CD4-positive, CD25-positive, alpha-beta regulatory T cell (primary cell): ENCODE data around the gene LMNTD1. TPM values are rescaled to one million over a fixed set of nuclear protein-coding genes. Genes with fewer than 3 reads are reported as not detected.

Experiments
- ATAC-seq, 2 donors: fragments of 150-1000 bp; cut with Tn5 transposase; one replicate each; pipeline ENCODE4 v1.10.0; 2021; ENCODE audit warnings: low read depth in 2 of 2, moderate number of reproducible peaks in 2 of 2, moderate library complexity in 1 of 2
- DNase-seq, 3 donors: peaks; one replicate each; pipeline versions ENCODE4 v3.0.0 to v3.0.0-alpha.2; 2012 to 2022; ENCODE audit warnings: mixed read lengths in 1 of 3
- H3K27ac ChIP-seq: one replicate; pipeline ENCODE4 v1.7.0; 2013; ENCODE audit warnings: mild to moderate bottlenecking, low read length; ENCODE audit not compliant: insufficient read depth, poor library complexity, severe bottlenecking
- H3K27me3 ChIP-seq: one replicate; pipeline ENCODE4 v1.7.0; 2013; ENCODE audit warnings: low read length; ENCODE audit not compliant: control insufficient read depth, insufficient read depth
- H3K36me3 ChIP-seq: one replicate; pipeline ENCODE4 v1.7.0; 2013; ENCODE audit warnings: mild to moderate bottlenecking, low read length, moderate library complexity; ENCODE audit not compliant: control insufficient read depth, insufficient read depth
- H3K4me1 ChIP-seq: 2 replicates; pipeline ENCODE4 v1.7.0; 2013; ENCODE audit warnings: mild to moderate bottlenecking, low read length; ENCODE audit not compliant: insufficient read depth, control insufficient read depth, poor library complexity, severe bottlenecking
- H3K4me3 ChIP-seq: one replicate; pipeline ENCODE4 v1.7.0; 2013; ENCODE audit warnings: low read depth, mild to moderate bottlenecking, low read length, moderate library complexity
- H3K9me3 ChIP-seq, 2 experiments: 1 replicate in 1 of 2; 2 replicates in 1 of 2; pipeline ENCODE4 v1.7.0; 2013; ENCODE audit warnings: low read length in 2 of 2, mild to moderate bottlenecking in 1 of 2, moderate library complexity in 1 of 2; ENCODE audit not compliant: control insufficient read depth in 2 of 2
- H3K27ac Mint-ChIP-seq, 3 donors: one replicate each; pipeline ENCODE4 v1.8.0; 2020 to 2022; ENCODE audit warnings: mild to moderate bottlenecking in 3 of 3, mixed read lengths in 3 of 3, moderate library complexity in 2 of 3
- H3K27me3 Mint-ChIP-seq: one replicate; pipeline ENCODE4 v1.8.0; 2022; ENCODE audit warnings: mild to moderate bottlenecking, mixed read lengths
- H3K36me3 Mint-ChIP-seq: one replicate; pipeline ENCODE4 v1.8.0; 2020; ENCODE audit warnings: mixed read lengths
- H3K4me1 Mint-ChIP-seq, 4 donors: one replicate each; pipeline ENCODE4 v1.8.0; 2020 to 2022; ENCODE audit warnings: mixed read lengths in 4 of 4, mild to moderate bottlenecking in 1 of 4
- H3K4me3 Mint-ChIP-seq, 4 donors: one replicate each; pipeline ENCODE4 v1.8.0; 2020 to 2022; ENCODE audit warnings: mild to moderate bottlenecking in 4 of 4, mixed read lengths in 4 of 4, moderate library complexity in 3 of 4
- H3K9me3 Mint-ChIP-seq, 7 donors: one replicate each; pipeline ENCODE4 v1.8.0; 2020 to 2022; ENCODE audit warnings: mixed read lengths in 7 of 7, mild to moderate bottlenecking in 3 of 7, moderate library complexity in 2 of 7
- polyA plus RNA-seq, 4 donors: library from polyadenylated mRNA; unstranded; fragments of 300-500 nt; fragmentation: Illumina TruSeq; gene quantifications; one replicate each; pipeline ENCODE4 v1.2.3, GENCODE V29; 2021
- total RNA-seq: library from RNA; stranded (reverse); gene quantifications from one replicate; pipeline ENCODE4 v1.2.3, GENCODE V29; 2022

The LMNTD1 gene
- total and polyA plus RNA-seq, 5 donors from 2014 or later, result not detected

- Histone ChIP-seq H3K27ac (no peak overlapping the region), H3K9me3 (no peaks in the 10 kb centered on the region), H3K27me3 (peaks cover 2% of the 10 kb centered on the region), H3K36me3 (no peaks in the 10 kb centered on the region), H3K4me1 (no peaks in the 10 kb centered on the region), H3K4me3 (no peak overlapping the region)
- Mint-ChIP-seq H3K4me3 (no peak overlapping the region), H3K27ac (no peak overlapping the region), H3K4me1 (no peaks in the 10 kb centered on the region), H3K9me3 (peaks cover 0 to 6% (median 0%) of the 10 kb centered on the region in 7 donors), H3K36me3 (no peaks in the 10 kb centered on the region), H3K27me3 (no peaks in the 10 kb centered on the region)
- no peak for ATAC-seq
- no peak for DNase-seq
Observed at GRCh38 chr12:25518512-25518911, 34.6 kb downstream of the LMNTD1 start.

GRCh38 chr12:25504744-25505143 lies 48.3 kb downstream of the LMNTD1 start:
- Histone ChIP-seq H3K27me3 (no peaks in the 10 kb centered on the region), H3K4me3 (no peak overlapping the region), H3K9me3 (no peaks in the 10 kb centered on the region), H3K4me1 (no peaks in the 10 kb centered on the region), H3K36me3 (no peaks in the 10 kb centered on the region), H3K27ac (no peak overlapping the region)
- Mint-ChIP-seq H3K36me3 (no peaks in the 10 kb centered on the region), H3K4me3 (no peak overlapping the region), H3K27me3 (no peaks in the 10 kb centered on the region), H3K9me3 (peaks cover 0 to 5% (median 0%) of the 10 kb centered on the region in 7 donors), H3K27ac (no peak overlapping the region), H3K4me1 (no peaks in the 10 kb centered on the region)
- no peak for ATAC-seq
- DNase-seq, result no peak

GRCh38 chr12:25503666-25504065 lies 49.4 kb downstream of the LMNTD1 start:
- ATAC-seq (no peak), DNase-seq (no peak)
- H3K4me1 ChIP-seq, result no peaks in the 10 kb centered on the region
- no peak overlapping the region for H3K27ac Mint-ChIP-seq
- H3K9me3 ChIP-seq, result no peaks in the 10 kb centered on the region
- H3K9me3 Mint-ChIP-seq, result peaks cover 0 to 5% (median 0%) of the 10 kb centered on the region in 7 donors
- no peaks in the 10 kb centered on the region for H3K27me3 ChIP-seq
- H3K4me3 ChIP-seq, result no peak overlapping the region
- no peaks in the 10 kb centered on the region for H3K36me3 ChIP-seq
- no peaks in the 10 kb centered on the region for H3K27me3 Mint-ChIP-seq
- no peak overlapping the region for H3K27ac ChIP-seq
- no peaks in the 10 kb centered on the region for H3K36me3 Mint-ChIP-seq
- H3K4me3 Mint-ChIP-seq, result no peak overlapping the region
- H3K4me1 Mint-ChIP-seq, result no peaks in the 10 kb centered on the region

- H3K36me3 ChIP-seq, result no peaks in the 10 kb centered on the region
- Mint-ChIP-seq H3K4me3 (no peak overlapping the region), H3K36me3 (no peaks in the 10 kb centered on the region), H3K4me1 (no peaks in the 10 kb centered on the region), H3K27me3 (no peaks in the 10 kb centered on the region), H3K27ac (no peak overlapping the region), H3K9me3 (peaks cover 0 to 6% (median 0%) of the 10 kb centered on the region in 7 donors)
- no peak for DNase-seq
- H3K9me3 ChIP-seq, result no peaks in the 10 kb centered on the region
- H3K4me1 ChIP-seq, result no peaks in the 10 kb centered on the region
- H3K4me3 ChIP-seq, result no peak overlapping the region
- H3K27ac ChIP-seq, result no peak overlapping the region
- H3K27me3 ChIP-seq, result no peaks in the 10 kb centered on the region
- ATAC-seq, result no peak
Observed at GRCh38 chr12:25502596-25502995, 50.5 kb downstream of the LMNTD1 start.

GRCh38 chr12:25502118-25502517 lies 51.0 kb downstream of the LMNTD1 start:
- H3K36me3 Mint-ChIP-seq, result no peaks in the 10 kb centered on the region
- H3K4me3 Mint-ChIP-seq, result no peak overlapping the region
- DNase-seq (no peak), ATAC-seq (no peak)
- H3K27ac Mint-ChIP-seq, result no peak overlapping the region
- H3K27me3 ChIP-seq, result no peaks in the 10 kb centered on the region
- H3K27me3 Mint-ChIP-seq, result peaks cover 1% of the 10 kb centered on the region
- H3K4me1 ChIP-seq, result no peaks in the 10 kb centered on the region
- no peaks in the 10 kb centered on the region for H3K36me3 ChIP-seq
- H3K9me3 ChIP-seq, result no peaks in the 10 kb centered on the region
- no peaks in the 10 kb centered on the region for H3K4me1 Mint-ChIP-seq
- H3K27ac ChIP-seq, result no peak overlapping the region
- H3K9me3 Mint-ChIP-seq, result peaks cover 0 to 6% (median 0%) of the 10 kb centered on the region in 7 donors
- no peak overlapping the region for H3K4me3 ChIP-seq

- peaks cover 5% of the 10 kb centered on the region for H3K27me3 Mint-ChIP-seq
- Histone ChIP-seq H3K27ac (no peak overlapping the region), H3K9me3 (no peaks in the 10 kb centered on the region), H3K4me3 (no peak overlapping the region), H3K4me1 (no peaks in the 10 kb centered on the region), H3K36me3 (no peaks in the 10 kb centered on the region), H3K27me3 (no peaks in the 10 kb centered on the region)
- no peak overlapping the region for H3K4me3 Mint-ChIP-seq
- ATAC-seq (no peak), DNase-seq (no peak)
- peaks cover 0 to 7% (median 0%) of the 10 kb centered on the region in 7 donors for H3K9me3 Mint-ChIP-seq
- H3K36me3 Mint-ChIP-seq, result no peaks in the 10 kb centered on the region
- no peaks in the 10 kb centered on the region for H3K4me1 Mint-ChIP-seq
- H3K27ac Mint-ChIP-seq, result no peak overlapping the region
Observed at GRCh38 chr12:25501549-25501948, 51.5 kb downstream of the LMNTD1 start.

GRCh38 chr12:25500651-25501050 lies 52.4 kb downstream of the LMNTD1 start:
- Histone ChIP-seq H3K4me3 (no peak overlapping the region), H3K27me3 (no peaks in the 10 kb centered on the region), H3K27ac (no peak overlapping the region), H3K36me3 (no peaks in the 10 kb centered on the region), H3K9me3 (no peaks in the 10 kb centered on the region), H3K4me1 (no peaks in the 10 kb centered on the region)
- H3K9me3 Mint-ChIP-seq, result peaks cover 0 to 6% (median 0%) of the 10 kb centered on the region in 7 donors
- H3K36me3 Mint-ChIP-seq, result no peaks in the 10 kb centered on the region
- DNase-seq (no peak), ATAC-seq (no peak)
- no peak overlapping the region for H3K27ac Mint-ChIP-seq
- no peaks in the 10 kb centered on the region for H3K4me1 Mint-ChIP-seq
- H3K27me3 Mint-ChIP-seq, result peaks cover 5% of the 10 kb centered on the region
- H3K4me3 Mint-ChIP-seq, result no peak overlapping the region

GRCh38 chr12:25497021-25497420 lies 56.1 kb downstream of the LMNTD1 start:
- H3K27me3 ChIP-seq, result no peaks in the 10 kb centered on the region
- peaks cover 5% of the 10 kb centered on the region for H3K27me3 Mint-ChIP-seq
- no peak overlapping the region for H3K27ac ChIP-seq
- H3K9me3 Mint-ChIP-seq, result peaks cover 0 to 3% (median 0%) of the 10 kb centered on the region in 7 donors
- H3K4me3 ChIP-seq, result no peak overlapping the region
- DNase-seq (no peak), ATAC-seq (no peak)
- no peaks in the 10 kb centered on the region for H3K4me1 Mint-ChIP-seq
- H3K27ac Mint-ChIP-seq, result no peak overlapping the region
- no peak overlapping the region for H3K4me3 Mint-ChIP-seq
- H3K9me3 ChIP-seq, result no peaks in the 10 kb centered on the region
- H3K4me1 ChIP-seq, result no peaks in the 10 kb centered on the region
- no peaks in the 10 kb centered on the region for H3K36me3 ChIP-seq
- no peaks in the 10 kb centered on the region for H3K36me3 Mint-ChIP-seq
